Measurements from ENCODE around the gene IFT20. TPM values are rescaled to one million over a fixed set of nuclear protein-coding genes. Genes with fewer than 3 reads are reported as not detected.

Gene IFT20
- total and polyA plus RNA-seq, 10 of the 15 experiments (the other 5 are each of a cell fraction or from before 2014, with no cell fraction given): 9.4 to 38.2 (median 19.1) TPM

DNA sequence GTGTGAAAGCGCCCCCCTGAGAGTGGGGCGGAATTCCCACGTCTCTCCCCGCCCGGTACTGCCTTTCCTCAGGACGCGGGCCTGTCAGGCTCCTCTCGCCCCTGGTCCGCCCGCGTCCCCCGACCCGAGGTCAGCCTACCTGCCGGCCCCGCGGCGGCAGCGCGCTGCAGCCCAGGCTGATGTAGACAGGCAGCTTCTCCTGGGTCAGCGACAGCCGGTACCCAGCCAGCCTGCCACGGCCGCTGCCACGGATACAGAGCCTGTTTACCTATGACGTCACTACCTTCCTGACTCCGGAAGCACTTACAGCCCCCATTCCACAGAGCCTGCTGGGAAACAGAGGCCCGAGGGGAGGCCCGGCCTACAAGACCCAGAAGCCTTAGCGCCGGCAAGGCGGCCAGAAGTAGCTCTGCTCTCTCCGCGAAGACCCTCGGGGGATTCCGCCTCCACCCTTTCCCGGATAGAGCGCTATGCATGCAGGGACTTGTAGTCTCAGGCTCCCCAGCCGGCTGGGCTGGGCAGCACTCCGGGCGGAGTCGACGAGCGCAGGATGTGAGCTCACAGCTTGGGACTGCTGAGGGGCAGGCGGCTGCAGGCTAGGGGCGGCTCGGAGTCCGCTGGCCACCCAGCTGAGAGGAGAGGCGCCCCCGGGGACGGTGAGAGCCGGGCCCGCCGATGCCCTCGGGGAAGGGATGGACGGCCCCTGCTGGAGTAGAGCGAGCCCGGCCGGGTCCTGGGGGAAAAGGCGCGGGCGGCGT, at the start of gene IFT20, which contains the start of gene TNFAIP1 (continued):
- TF ChIP-seq JUND (IDR thresholded peaks at IDR 0.05; ENCODE audit: low read depth, low read length) (peak; percentile 97), ETV6 (conservative IDR thresholded peaks at IDR 0.05 in 1 of 2, IDR thresholded peaks at IDR 0.05 in 1 of 2; ENCODE audit: borderline replicate concordance in 1 of 2, low read depth in 1 of 2) (no peak), RFX5 (IDR thresholded peaks at IDR 0.05; ENCODE audit: low read depth, low read length) (peak; percentile 41; the same call in 1 of the 2 replicates), MTA2 (IDR thresholded peaks at IDR 0.05; ENCODE audit: low read depth) (peak; percentile 93), ZNF274 (IDR thresholded peaks at IDR 0.05; ENCODE audit: insufficient read depth, insufficient read length) (no peak), KAT2A (conservative IDR thresholded peaks at IDR 0.05; ENCODE audit: control insufficient read depth, low read depth, low read length) (no peak), ZNF384 (IDR thresholded peaks at IDR 0.05; ENCODE audit: borderline replicate concordance, low read depth, low read length) (no peak), RAD21 (IDR thresholded peaks at IDR 0.05; ENCODE audit: insufficient read depth, low read depth, low read length) (no peak), MEF2B (IDR thresholded peaks at IDR 0.05; ENCODE audit: partially characterized antibody, poor library complexity, severe bottlenecking) (peak; percentile 76), NRF1 (conservative IDR thresholded peaks at IDR 0.05; ENCODE audit: low read depth, low read length) (no peak), EED (IDR thresholded peaks at IDR 0.05; ENCODE audit: low read depth) (no peak), NR2F1 (conservative IDR thresholded peaks at IDR 0.05) (no peak), POLR2AphosphoS2 (IDR thresholded peaks at IDR 0.05; ENCODE audit: low read depth, low read length) (peak; percentile 65; the same call in 1 of the 2 replicates), SMARCA5 (IDR thresholded peaks at IDR 0.05) (no peak), HCFC1 (IDR thresholded peaks at IDR 0.05; ENCODE audit: low read length) (peak; percentile 99), ZNF207 (IDR thresholded peaks at IDR 0.05; ENCODE audit: borderline replicate concordance) (no peak; the same call in 1 of the 2 replicates), ZNF622 (IDR thresholded peaks at IDR 0.05) (no peak), POU2F2 (IDR thresholded peaks at IDR 0.05; ENCODE audit: borderline replicate concordance, low read depth, low read length) (peak; percentile 40; the same call in 2 of the 3 replicates), SP1 (IDR thresholded peaks at IDR 0.05; ENCODE audit: low read depth, low read length) (no peak), NR2C2 (IDR thresholded peaks at IDR 0.05; ENCODE audit: borderline replicate concordance, control insufficient read depth, insufficient read length, low read depth) (peak; percentile 94), PML (IDR thresholded peaks at IDR 0.05; ENCODE audit: low read length) (0 out of 2 replicates have a peak, but pooled peaks have one; percentile 60), SREBF2 (IDR thresholded peaks at IDR 0.05; ENCODE audit: low read length) (peak; percentile 42; the same call in 1 of the 2 replicates), HDGF (IDR thresholded peaks at IDR 0.05) (peak; percentile 97), PAX5 (IDR thresholded peaks at IDR 0.05; ENCODE audit: borderline replicate concordance, low read depth, low read length) (no peak), ZSCAN29 (IDR thresholded peaks at IDR 0.05) (no peak), SMAD5 (IDR thresholded peaks at IDR 0.05; ENCODE audit: low read depth) (peak; percentile 58; the same call in 1 of the 2 replicates), TCF12 (IDR thresholded peaks at IDR 0.05; ENCODE audit: low read depth, low read length) (0 out of 2 replicates have a peak, but pooled peaks have one; percentile 53), CHD1 (IDR thresholded peaks at IDR 0.05; ENCODE audit: low read depth, low read length) (no peak)
- TF ChIP-seq, protein P1, sequence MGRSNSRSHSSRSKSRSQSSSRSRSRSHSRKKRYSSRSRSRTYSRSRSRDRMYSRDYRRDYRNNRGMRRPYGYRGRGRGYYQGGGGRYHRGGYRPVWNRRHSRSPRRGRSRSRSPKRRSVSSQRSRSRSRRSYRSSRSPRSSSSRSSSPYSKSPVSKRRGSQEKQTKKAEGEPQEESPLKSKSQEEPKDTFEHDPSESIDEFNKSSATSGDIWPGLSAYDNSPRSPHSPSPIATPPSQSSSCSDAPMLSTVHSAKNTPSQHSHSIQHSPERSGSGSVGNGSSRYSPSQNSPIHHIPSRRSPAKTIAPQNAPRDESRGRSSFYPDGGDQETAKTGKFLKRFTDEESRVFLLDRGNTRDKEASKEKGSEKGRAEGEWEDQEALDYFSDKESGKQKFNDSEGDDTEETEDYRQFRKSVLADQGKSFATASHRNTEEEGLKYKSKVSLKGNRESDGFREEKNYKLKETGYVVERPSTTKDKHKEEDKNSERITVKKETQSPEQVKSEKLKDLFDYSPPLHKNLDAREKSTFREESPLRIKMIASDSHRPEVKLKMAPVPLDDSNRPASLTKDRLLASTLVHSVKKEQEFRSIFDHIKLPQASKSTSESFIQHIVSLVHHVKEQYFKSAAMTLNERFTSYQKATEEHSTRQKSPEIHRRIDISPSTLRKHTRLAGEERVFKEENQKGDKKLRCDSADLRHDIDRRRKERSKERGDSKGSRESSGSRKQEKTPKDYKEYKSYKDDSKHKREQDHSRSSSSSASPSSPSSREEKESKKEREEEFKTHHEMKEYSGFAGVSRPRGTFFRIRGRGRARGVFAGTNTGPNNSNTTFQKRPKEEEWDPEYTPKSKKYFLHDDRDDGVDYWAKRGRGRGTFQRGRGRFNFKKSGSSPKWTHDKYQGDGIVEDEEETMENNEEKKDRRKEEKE (IDR thresholded peaks at IDR 0.05): no peak
- TF ChIP-seq, protein P2, sequence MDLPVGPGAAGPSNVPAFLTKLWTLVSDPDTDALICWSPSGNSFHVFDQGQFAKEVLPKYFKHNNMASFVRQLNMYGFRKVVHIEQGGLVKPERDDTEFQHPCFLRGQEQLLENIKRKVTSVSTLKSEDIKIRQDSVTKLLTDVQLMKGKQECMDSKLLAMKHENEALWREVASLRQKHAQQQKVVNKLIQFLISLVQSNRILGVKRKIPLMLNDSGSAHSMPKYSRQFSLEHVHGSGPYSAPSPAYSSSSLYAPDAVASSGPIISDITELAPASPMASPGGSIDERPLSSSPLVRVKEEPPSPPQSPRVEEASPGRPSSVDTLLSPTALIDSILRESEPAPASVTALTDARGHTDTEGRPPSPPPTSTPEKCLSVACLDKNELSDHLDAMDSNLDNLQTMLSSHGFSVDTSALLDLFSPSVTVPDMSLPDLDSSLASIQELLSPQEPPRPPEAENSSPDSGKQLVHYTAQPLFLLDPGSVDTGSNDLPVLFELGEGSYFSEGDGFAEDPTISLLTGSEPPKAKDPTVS (IDR thresholded peaks at IDR 0.05; ENCODE audit: low read depth, low read length): no peak
